HEK293 (cell line): ENCODE results near the gene PRRC2C.

ENCODE experiments used
- CTCF ChIA-PET: fragments of 350-600 bp; formaldehyde crosslinking; extraction: SDS; loops from one replicate; lab custom pipeline; 2021; ENCODE audit warnings: antibody characterized with exemption; lab: Yijun Ruan, JAX
- POLR2A ChIA-PET: fragments of 300-600 bp; formaldehyde crosslinking; extraction: SDS; loops from one replicate; lab custom pipeline; 2020; ENCODE audit warnings: antibody characterized with exemption, inconsistent platforms; lab: Yijun Ruan, JAX
- H3K27ac ChIP-seq: fragments of 200-500 bp; sonication (Bioruptor generic); 2 replicates; pipeline ENCODE4 v1.5.1; 2014; ENCODE audit warnings: low read depth, low read length, control low read depth, inconsistent platforms; ENCODE audit errors: extremely low read depth
- H3K36me3 ChIP-seq, 2 experiments: fragments of 200-500 bp in 1 of 2; sonication (Bioruptor generic) in 1 of 2; 1 replicate in 1 of 2; 2 replicates in 1 of 2; pipeline ENCODE4 v1.5.1; 2014 to 2017; ENCODE audit warnings: inconsistent platforms in 2 of 2, low read length in 2 of 2; ENCODE audit not compliant: control insufficient read depth in 2 of 2, insufficient read depth in 1 of 2
- H3K4me1 ChIP-seq: fragments of 200-500 bp; sonication (Bioruptor generic); 2 replicates; pipeline ENCODE4 v1.5.1; 2014; ENCODE audit warnings: mild to moderate bottlenecking, low read length, inconsistent platforms; ENCODE audit not compliant: control insufficient read depth, insufficient read depth
- H3K4me3 ChIP-seq: 2 replicates; pipeline ENCODE4 v1.5.1; 2011; ENCODE audit warnings: low read depth, mild to moderate bottlenecking, control low read depth, low read length, moderate library complexity
- H3K9me3 ChIP-seq: fragments of 200-500 bp; sonication (Bioruptor generic); 2 replicates; pipeline ENCODE4 v1.5.1; 2014; ENCODE audit warnings: low read depth, low read length, inconsistent platforms; ENCODE audit not compliant: control insufficient read depth, insufficient read depth
- GFI1B ChIP-seq: fragments of 450-650 bp; formaldehyde crosslinking; IDR thresholded peaks from 2 replicates; pipeline ENCODE4 v1.5.1; 2016; ENCODE audit warnings: missing biosample characterization, missing genetic modification characterization
- RBAK ChIP-seq: fragments of 450-650 bp; formaldehyde crosslinking; IDR thresholded peaks from 2 replicates; pipeline ENCODE4 v1.5.1; 2016; ENCODE audit warnings: missing biosample characterization, missing genetic modification characterization
- SP2 ChIP-seq: fragments of 450-650 bp; formaldehyde crosslinking; IDR thresholded peaks from 2 replicates; pipeline ENCODE4 v1.5.1; 2016; ENCODE audit warnings: missing biosample characterization, missing genetic modification characterization
- ZIC2 ChIP-seq: fragments of 450-650 bp; formaldehyde crosslinking; IDR thresholded peaks from 2 replicates; pipeline ENCODE4 v1.5.1; 2016; ENCODE audit warnings: missing biosample characterization, missing genetic modification characterization
- ZNF138 ChIP-seq: fragments of 450-650 bp; formaldehyde crosslinking; IDR thresholded peaks from 2 replicates; pipeline ENCODE4 v1.5.1; 2016; ENCODE audit warnings: missing biosample characterization, missing genetic modification characterization, borderline replicate concordance
- ZNF223 ChIP-seq: fragments of 450-650 bp; formaldehyde crosslinking; IDR thresholded peaks from 2 replicates; pipeline ENCODE4 v1.5.1; 2016; ENCODE audit warnings: missing biosample characterization, missing genetic modification characterization
- ZNF266 ChIP-seq: fragments of 450-650 bp; formaldehyde crosslinking; IDR thresholded peaks from 2 replicates; pipeline ENCODE4 v1.5.1; 2016; ENCODE audit warnings: missing biosample characterization, missing genetic modification characterization, low read depth
- ZNF311 ChIP-seq: fragments of 450-650 bp; formaldehyde crosslinking; IDR thresholded peaks from 2 replicates; pipeline ENCODE4 v1.5.1; 2017; ENCODE audit warnings: missing biosample characterization, missing genetic modification characterization, borderline replicate concordance
- ZNF354C ChIP-seq: fragments of 450-650 bp; formaldehyde crosslinking; IDR thresholded peaks from 2 replicates; pipeline ENCODE4 v1.5.1; 2016; ENCODE audit warnings: missing biosample characterization, missing genetic modification characterization, low read depth, borderline replicate concordance
- ZNF404 ChIP-seq: fragments of 450-650 bp; formaldehyde crosslinking; IDR thresholded peaks from 2 replicates; pipeline ENCODE4 v1.5.1; 2017; ENCODE audit warnings: missing biosample characterization, missing genetic modification characterization
- ZNF426 ChIP-seq: fragments of 450-650 bp; formaldehyde crosslinking; IDR thresholded peaks from 2 replicates; pipeline ENCODE4 v1.5.1; 2017; ENCODE audit warnings: missing biosample characterization, missing genetic modification characterization, mild to moderate bottlenecking, inconsistent platforms, moderate library complexity
- TF ChIP-seq, protein P1 (sequence below): fragments of 450-650 bp; formaldehyde crosslinking; IDR thresholded peaks from 2 replicates; pipeline ENCODE4 v1.5.1; 2016; ENCODE audit warnings: missing biosample characterization, missing genetic modification characterization
- TF ChIP-seq, protein P2 (sequence below): fragments of 450-650 bp; formaldehyde crosslinking; conservative IDR thresholded peaks from 2 replicates; pipeline ENCODE4 v1.5.1; 2016; ENCODE audit warnings: low read depth, missing biosample characterization, missing genetic modification characterization
- TF ChIP-seq, protein P3 (sequence below): fragments of 450-650 bp; formaldehyde crosslinking; IDR thresholded peaks from 2 replicates; pipeline ENCODE4 v1.5.1; 2017; ENCODE audit warnings: missing biosample characterization, mild to moderate bottlenecking, missing genetic modification characterization, moderate library complexity
- TF ChIP-seq, protein P4 (sequence below): fragments of 450-650 bp; formaldehyde crosslinking; IDR thresholded peaks from 2 replicates; pipeline ENCODE4 v1.5.1; 2016; ENCODE audit warnings: missing biosample characterization, missing genetic modification characterization, low read depth

The PRRC2C gene

DNA sequence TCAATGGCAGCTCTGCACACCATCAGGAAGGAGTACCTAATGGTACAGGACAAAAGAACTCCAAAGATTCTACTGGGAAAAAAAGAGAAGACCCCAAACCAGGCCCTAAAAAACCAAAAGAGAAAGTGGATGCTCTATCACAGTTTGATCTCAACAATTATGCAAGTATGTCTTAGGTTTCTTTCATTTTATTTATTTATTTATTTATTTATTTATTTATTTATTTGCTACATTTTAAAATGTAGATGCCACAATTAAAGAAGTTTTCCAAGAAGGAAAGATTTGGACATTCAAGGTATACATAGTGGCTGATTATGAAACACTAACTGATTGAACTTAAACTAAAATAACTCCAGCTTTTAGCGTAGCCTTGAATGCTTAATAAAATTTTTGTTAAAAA, 60.2 kb downstream of the PRRC2C start (continued):
- peak; percentile 97 for TF ChIP-seq ZNF426 (tag by site-specific recombination)
- TF ChIP-seq ZNF138 (tag by site-specific recombination): peak; percentile 88; the same call in 1 of the 2 replicates
- TF ChIP-seq ZIC2: no peak
- TF ChIP-seq ZNF354C (tag by site-specific recombination): 0 out of 2 replicates have a peak, but pooled peaks have one; percentile 51
- TF ChIP-seq ZNF311 (tag by site-specific recombination): no peak
- peak; percentile 93; the same call in 1 of the 2 replicates for TF ChIP-seq ZNF404
- TF ChIP-seq GFI1B: 0 out of 2 replicates have a peak, but pooled peaks have one; percentile 18
- TF ChIP-seq, protein P1, sequence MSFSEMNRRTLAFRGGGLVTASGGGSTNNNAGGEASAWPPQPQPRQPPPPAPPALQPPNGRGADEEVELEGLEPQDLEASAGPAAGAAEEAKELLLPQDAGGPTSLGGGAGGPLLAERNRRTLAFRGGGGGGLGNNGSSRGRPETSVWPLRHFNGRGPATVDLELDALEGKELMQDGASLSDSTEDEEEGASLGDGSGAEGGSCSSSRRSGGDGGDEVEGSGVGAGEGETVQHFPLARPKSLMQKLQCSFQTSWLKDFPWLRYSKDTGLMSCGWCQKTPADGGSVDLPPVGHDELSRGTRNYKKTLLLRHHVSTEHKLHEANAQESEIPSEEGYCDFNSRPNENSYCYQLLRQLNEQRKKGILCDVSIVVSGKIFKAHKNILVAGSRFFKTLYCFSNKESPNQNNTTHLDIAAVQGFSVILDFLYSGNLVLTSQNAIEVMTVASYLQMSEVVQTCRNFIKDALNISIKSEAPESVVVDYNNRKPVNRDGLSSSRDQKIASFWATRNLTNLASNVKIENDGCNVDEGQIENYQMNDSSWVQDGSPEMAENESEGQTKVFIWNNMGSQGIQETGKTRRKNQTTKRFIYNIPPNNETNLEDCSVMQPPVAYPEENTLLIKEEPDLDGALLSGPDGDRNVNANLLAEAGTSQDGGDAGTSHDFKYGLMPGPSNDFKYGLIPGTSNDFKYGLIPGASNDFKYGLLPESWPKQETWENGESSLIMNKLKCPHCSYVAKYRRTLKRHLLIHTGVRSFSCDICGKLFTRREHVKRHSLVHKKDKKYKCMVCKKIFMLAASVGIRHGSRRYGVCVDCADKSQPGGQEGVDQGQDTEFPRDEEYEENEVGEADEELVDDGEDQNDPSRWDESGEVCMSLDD (tag by site-specific recombination): no peak
- peak; percentile 44; the same call in 1 of the 2 replicates for TF ChIP-seq ZNF223 (tag by site-specific recombination)
- peak; percentile 60; the same call in 1 of the 2 replicates for TF ChIP-seq RBAK (tag by site-specific recombination)
- TF ChIP-seq, protein P2, sequence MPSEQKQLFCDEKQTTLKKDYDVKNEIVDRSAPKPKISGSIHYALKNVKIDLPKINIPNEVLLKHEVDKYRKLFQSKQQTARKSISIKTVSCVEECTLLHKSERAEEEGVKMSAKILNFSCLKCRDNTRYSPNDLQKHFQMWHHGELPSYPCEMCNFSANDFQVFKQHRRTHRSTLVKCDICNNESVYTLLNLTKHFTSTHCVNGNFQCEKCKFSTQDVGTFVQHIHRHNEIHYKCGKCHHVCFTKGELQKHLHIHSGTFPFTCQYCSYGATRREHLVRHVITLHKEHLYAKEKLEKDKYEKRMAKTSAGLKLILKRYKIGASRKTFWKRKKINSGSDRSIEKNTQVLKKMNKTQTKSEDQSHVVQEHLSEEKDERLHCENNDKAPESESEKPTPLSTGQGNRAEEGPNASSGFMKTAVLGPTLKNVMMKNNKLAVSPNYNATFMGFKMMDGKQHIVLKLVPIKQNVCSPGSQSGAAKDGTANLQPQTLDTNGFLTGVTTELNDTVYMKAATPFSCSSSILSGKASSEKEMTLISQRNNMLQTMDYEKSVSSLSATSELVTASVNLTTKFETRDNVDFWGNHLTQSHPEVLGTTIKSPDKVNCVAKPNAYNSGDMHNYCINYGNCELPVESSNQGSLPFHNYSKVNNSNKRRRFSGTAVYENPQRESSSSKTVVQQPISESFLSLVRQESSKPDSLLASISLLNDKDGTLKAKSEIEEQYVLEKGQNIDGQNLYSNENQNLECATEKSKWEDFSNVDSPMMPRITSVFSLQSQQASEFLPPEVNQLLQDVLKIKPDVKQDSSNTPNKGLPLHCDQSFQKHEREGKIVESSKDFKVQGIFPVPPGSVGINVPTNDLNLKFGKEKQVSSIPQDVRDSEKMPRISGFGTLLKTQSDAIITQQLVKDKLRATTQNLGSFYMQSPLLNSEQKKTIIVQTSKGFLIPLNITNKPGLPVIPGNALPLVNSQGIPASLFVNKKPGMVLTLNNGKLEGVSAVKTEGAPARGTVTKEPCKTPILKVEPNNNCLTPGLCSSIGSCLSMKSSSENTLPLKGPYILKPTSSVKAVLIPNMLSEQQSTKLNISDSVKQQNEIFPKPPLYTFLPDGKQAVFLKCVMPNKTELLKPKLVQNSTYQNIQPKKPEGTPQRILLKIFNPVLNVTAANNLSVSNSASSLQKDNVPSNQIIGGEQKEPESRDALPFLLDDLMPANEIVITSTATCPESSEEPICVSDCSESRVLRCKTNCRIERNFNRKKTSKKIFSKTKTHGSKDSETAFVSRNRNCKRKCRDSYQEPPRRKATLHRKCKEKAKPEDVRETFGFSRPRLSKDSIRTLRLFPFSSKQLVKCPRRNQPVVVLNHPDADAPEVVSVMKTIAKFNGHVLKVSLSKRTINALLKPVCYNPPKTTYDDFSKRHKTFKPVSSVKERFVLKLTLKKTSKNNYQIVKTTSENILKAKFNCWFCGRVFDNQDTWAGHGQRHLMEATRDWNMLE: peak; percentile 92
- TF ChIP-seq SP2 (tag by site-specific recombination): no peak
- TF ChIP-seq ZNF266 (tag by site-specific recombination): peak; percentile 79; the same call in 1 of the 2 replicates

DNA sequence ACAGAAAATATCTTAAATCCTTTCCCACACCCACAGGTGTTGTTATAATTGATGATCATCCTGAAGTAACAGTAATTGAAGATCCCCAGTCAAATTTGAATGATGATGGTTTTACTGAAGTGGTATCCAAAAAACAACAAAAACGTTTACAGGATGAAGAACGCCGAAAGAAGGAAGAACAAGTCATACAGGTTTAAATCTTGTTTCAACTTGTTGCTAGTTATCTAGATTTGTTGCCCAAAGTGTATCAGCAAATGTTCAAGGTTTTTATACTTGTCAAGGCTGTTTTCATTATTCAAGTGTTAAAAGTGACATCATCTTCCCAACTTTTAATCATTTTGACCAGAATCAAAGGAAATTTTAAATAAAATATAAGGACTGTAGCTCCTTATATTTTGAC, 64.7 kb downstream of the PRRC2C start:
- Histone ChIP-seq H3K4me1 (no peaks in the 10 kb centered on the region), H3K9me3 (no peaks in the 10 kb centered on the region), H3K27ac (no peak overlapping the region), H3K4me3 (no peak overlapping the region), H3K36me3 (peaks cover 43 to 66% of the 10 kb centered on the region in 2 experiments)
- TF ChIP-seq, protein P3, sequence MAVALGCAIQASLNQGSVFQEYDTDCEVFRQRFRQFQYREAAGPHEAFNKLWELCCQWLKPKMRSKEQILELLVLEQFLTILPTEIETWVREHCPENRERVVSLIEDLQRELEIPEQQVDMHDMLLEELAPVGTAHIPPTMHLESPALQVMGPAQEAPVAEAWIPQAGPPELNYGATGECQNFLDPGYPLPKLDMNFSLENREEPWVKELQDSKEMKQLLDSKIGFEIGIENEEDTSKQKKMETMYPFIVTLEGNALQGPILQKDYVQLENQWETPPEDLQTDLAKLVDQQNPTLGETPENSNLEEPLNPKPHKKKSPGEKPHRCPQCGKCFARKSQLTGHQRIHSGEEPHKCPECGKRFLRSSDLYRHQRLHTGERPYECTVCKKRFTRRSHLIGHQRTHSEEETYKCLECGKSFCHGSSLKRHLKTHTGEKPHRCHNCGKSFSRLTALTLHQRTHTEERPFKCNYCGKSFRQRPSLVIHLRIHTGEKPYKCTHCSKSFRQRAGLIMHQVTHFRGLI (tag by site-specific recombination): no peak
- TF ChIP-seq, protein P4, sequence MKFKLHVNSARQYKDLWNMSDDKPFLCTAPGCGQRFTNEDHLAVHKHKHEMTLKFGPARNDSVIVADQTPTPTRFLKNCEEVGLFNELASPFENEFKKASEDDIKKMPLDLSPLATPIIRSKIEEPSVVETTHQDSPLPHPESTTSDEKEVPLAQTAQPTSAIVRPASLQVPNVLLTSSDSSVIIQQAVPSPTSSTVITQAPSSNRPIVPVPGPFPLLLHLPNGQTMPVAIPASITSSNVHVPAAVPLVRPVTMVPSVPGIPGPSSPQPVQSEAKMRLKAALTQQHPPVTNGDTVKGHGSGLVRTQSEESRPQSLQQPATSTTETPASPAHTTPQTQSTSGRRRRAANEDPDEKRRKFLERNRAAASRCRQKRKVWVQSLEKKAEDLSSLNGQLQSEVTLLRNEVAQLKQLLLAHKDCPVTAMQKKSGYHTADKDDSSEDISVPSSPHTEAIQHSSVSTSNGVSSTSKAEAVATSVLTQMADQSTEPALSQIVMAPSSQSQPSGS: peak; percentile 35
- POLR2A ChIA-PET: no interaction called here
- CTCF ChIA-PET: no interaction called here
